WERI-Rb-1 (cell line): Measurements from ENCODE around the gene TBX20.

Source experiments
- DNase-seq: peaks from one replicate; pipeline ENCODE4 v3.0.0-alpha.2; 2020
- H3K27ac ChIP-seq: fragments of 250-450 bp; sonication (Bioruptor Pico); 2 replicates; pipeline ENCODE4 v1.5.1; 2020; ENCODE audit warnings: mild to moderate bottlenecking, moderate library complexity
- H3K27me3 ChIP-seq: fragments of 250-450 bp; sonication (Bioruptor Pico); 2 replicates; pipeline ENCODE4 v1.5.1; 2021; ENCODE audit warnings: mild to moderate bottlenecking, low read depth, moderate library complexity; ENCODE audit not compliant: insufficient read depth, severe bottlenecking
- H3K36me3 ChIP-seq: fragments of 250-450 bp; sonication (Bioruptor Pico); 2 replicates; pipeline ENCODE4 v1.5.1; 2020; ENCODE audit warnings: mild to moderate bottlenecking, moderate library complexity
- H3K4me3 ChIP-seq: 2 replicates; pipeline ENCODE4 v1.5.1; 2011; ENCODE audit warnings: low read depth, mild to moderate bottlenecking, control low read depth, low read length
- H3K9me3 ChIP-seq: fragments of 250-450 bp; sonication (Bioruptor Pico); 2 replicates; pipeline ENCODE4 v1.5.1; 2021; ENCODE audit warnings: mild to moderate bottlenecking, moderate library complexity; ENCODE audit not compliant: severe bottlenecking
- TF ChIP-seq, protein P1 (sequence below): IDR thresholded peaks from 2 replicates; pipeline ENCODE4 v1.5.1; 2011; ENCODE audit warnings: low read depth, mild to moderate bottlenecking, control low read depth, inconsistent platforms, low read length

Gene TBX20

GRCh38 chr7:35263396-35263795 is 9.5 kb upstream of the TBX20 start:
- Histone ChIP-seq H3K27me3 (no peaks in the 10 kb centered on the region), H3K4me3 (no peak overlapping the region), H3K36me3 (no peaks in the 10 kb centered on the region), H3K27ac (peak overlapping the region; percentile 15; the same call in 1 of the 2 replicates), H3K9me3 (peaks cover 10% of the 10 kb centered on the region)
- peak; percentile 36 for DNase-seq
- TF ChIP-seq, protein P1, sequence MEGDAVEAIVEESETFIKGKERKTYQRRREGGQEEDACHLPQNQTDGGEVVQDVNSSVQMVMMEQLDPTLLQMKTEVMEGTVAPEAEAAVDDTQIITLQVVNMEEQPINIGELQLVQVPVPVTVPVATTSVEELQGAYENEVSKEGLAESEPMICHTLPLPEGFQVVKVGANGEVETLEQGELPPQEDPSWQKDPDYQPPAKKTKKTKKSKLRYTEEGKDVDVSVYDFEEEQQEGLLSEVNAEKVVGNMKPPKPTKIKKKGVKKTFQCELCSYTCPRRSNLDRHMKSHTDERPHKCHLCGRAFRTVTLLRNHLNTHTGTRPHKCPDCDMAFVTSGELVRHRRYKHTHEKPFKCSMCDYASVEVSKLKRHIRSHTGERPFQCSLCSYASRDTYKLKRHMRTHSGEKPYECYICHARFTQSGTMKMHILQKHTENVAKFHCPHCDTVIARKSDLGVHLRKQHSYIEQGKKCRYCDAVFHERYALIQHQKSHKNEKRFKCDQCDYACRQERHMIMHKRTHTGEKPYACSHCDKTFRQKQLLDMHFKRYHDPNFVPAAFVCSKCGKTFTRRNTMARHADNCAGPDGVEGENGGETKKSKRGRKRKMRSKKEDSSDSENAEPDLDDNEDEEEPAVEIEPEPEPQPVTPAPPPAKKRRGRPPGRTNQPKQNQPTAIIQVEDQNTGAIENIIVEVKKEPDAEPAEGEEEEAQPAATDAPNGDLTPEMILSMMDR: no peak

GRCh38 chr7:35261476-35262285 is 7.8 kb upstream of the TBX20 start:
- Histone ChIP-seq H3K27ac (no peak overlapping the region), H3K27me3 (no peaks in the 10 kb centered on the region), H3K36me3 (no peaks in the 10 kb centered on the region), H3K4me3 (no peak overlapping the region), H3K9me3 (peaks cover 10% of the 10 kb centered on the region)
- TF ChIP-seq, protein P1: no peak
- DNase-seq: no peak

GRCh38 chr7:35261041-35261440 is 7.1 kb upstream of the TBX20 start:
- H3K36me3 ChIP-seq: no peaks in the 10 kb centered on the region
- H3K27me3 ChIP-seq: no peaks in the 10 kb centered on the region
- H3K9me3 ChIP-seq: peaks cover 10% of the 10 kb centered on the region
- TF ChIP-seq, protein P1: no peak
- no peak overlapping the region for H3K4me3 ChIP-seq
- DNase-seq: no peak
- H3K27ac ChIP-seq: no peak overlapping the region

GRCh38 chr7:35260246-35260645 is 6.3 kb upstream of the TBX20 start:
- TF ChIP-seq, protein P1: no peak
- no peaks in the 10 kb centered on the region for H3K36me3 ChIP-seq
- peaks cover 10% of the 10 kb centered on the region for H3K9me3 ChIP-seq
- no peak overlapping the region for H3K4me3 ChIP-seq
- H3K27ac ChIP-seq: no peak overlapping the region
- no peaks in the 10 kb centered on the region for H3K27me3 ChIP-seq
- no peak for DNase-seq

DNA sequence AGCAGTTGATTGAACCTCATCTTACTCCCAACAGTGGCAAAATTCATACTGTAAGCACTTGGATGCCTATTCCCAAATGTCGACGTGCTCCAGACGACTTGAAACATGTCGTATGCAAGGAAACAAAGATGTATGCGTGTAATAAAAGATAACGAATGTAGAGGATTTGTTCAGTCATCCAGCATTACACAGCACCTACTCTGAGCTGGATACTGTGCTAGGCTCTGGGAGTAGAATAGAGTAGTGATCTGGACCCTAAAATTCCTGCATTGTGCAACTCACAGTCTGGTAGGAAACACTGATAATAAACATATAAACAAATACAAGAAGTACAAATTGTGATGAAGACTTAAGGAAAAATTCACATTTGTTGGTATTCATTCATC is 5.6 kb upstream of the TBX20 start:
- no peak overlapping the region for H3K4me3 ChIP-seq
- peaks cover 10% of the 10 kb centered on the region for H3K9me3 ChIP-seq
- no peak overlapping the region for H3K27ac ChIP-seq
- DNase-seq: no peak
- H3K27me3 ChIP-seq: no peaks in the 10 kb centered on the region
- no peaks in the 10 kb centered on the region for H3K36me3 ChIP-seq
- TF ChIP-seq, protein P1: no peak
